B cell (primary cell): ENCODE measurements around the gene SUSD2. TPM values are rescaled to one million over a fixed set of nuclear protein-coding genes. Genes with fewer than 3 reads are reported as not detected.

ENCODE experiments used
- ATAC-seq: fragments of 200-7000 bp; cut with Tn5 transposase; one replicate; pipeline ENCODE4 v1.10.0; 2021; ENCODE audit warnings: low read depth, mild to moderate bottlenecking, moderate number of reproducible peaks, moderate library complexity
- CTCF ChIA-PET: fragments of 350-600 bp; sonication (Branson Sonifier 250); formaldehyde crosslinking; loops from one replicate; lab custom pipeline; 2021; ENCODE audit warnings: antibody characterized with exemption, inconsistent platforms; lab: Charles Lee
- POLR2A ChIA-PET: fragments of 350-600 bp; sonication (Branson Sonifier 250); formaldehyde crosslinking; loops from one replicate; lab custom pipeline; 2021; ENCODE audit warnings: antibody characterized with exemption; lab: Charles Lee
- DNase-seq: peaks from one replicate; pipeline ENCODE4 v3.0.0; 2013
- H2AFZ ChIP-seq: 2 replicates; pipeline ENCODE4 v1.6.1; 2012; ENCODE audit warnings: mild to moderate bottlenecking, low read depth, low read length; ENCODE audit not compliant: insufficient read depth, poor library complexity, severe bottlenecking
- H3K27ac ChIP-seq, 2 donors: 1 replicate in 1 of 2; 2 replicates in 1 of 2; pipeline ENCODE4 v1.5.1; 2012 to 2013; ENCODE audit warnings: low read length in 2 of 2, mild to moderate bottlenecking in 2 of 2, moderate library complexity in 1 of 2
- H3K27me3 ChIP-seq, 4 experiments: fragments of 200-600 bp in 1 of 4; sonication (generic) in 1 of 4; replicated peaks in 1 of 4; 1 replicate in 2 of 4; 2 replicates in 2 of 4; pipeline versions ENCODE4 v1.6.1 to v1.7.0; 2013 to 2016; ENCODE audit warnings: low read length in 3 of 4, mild to moderate bottlenecking in 2 of 4, mixed read lengths in 1 of 4, moderate library complexity in 1 of 4; ENCODE audit not compliant: insufficient read depth in 4 of 4, control insufficient read depth in 3 of 4; ENCODE audit errors: control extremely low read depth in 1 of 4
- H3K36me3 ChIP-seq, 2 experiments: replicated peaks in 1 of 2; 1 replicate in 1 of 2; 2 replicates in 1 of 2; pipeline versions ENCODE4 v1.6.1 to v1.7.1; 2013; ENCODE audit warnings: low read length in 1 of 2; ENCODE audit not compliant: insufficient read depth in 2 of 2, control insufficient read depth in 1 of 2; ENCODE audit errors: control extremely low read depth in 1 of 2, extremely low read depth in 1 of 2
- H3K4me1 ChIP-seq, 2 donors: fragments of 200-600 bp in 1 of 2; sonication (generic) in 1 of 2; 1 replicate in 1 of 2; 2 replicates in 1 of 2; pipeline versions ENCODE4 v1.5.1 to v1.6.1; 2013 to 2017; ENCODE audit warnings: low read length in 2 of 2; ENCODE audit not compliant: control insufficient read depth in 2 of 2, insufficient read depth in 2 of 2
- H3K4me2 ChIP-seq: replicated peaks from 2 replicates; pipeline ENCODE3; 2012; ENCODE audit warnings: mild to moderate bottlenecking, low read depth, low read length; ENCODE audit not compliant: poor library complexity, severe bottlenecking
- H3K4me3 ChIP-seq, 5 experiments: fragments of 200-600 bp in 1 of 5; sonication (generic) in 1 of 5; 1 replicate in 3 of 5; 2 replicates in 2 of 5; pipeline versions ENCODE4 v1.5.1 to v1.7.0; 2011 to 2016; ENCODE audit warnings: low read length in 4 of 5, mild to moderate bottlenecking in 4 of 5, low read depth in 2 of 5, control low read depth in 1 of 5, moderate library complexity in 1 of 5; ENCODE audit not compliant: insufficient read depth in 1 of 5; ENCODE audit errors: control extremely low read depth in 1 of 5, extremely low read depth in 1 of 5
- H3K79me2 ChIP-seq: fragments of 200-600 bp; sonication (generic); one replicate; pipeline ENCODE4 v1.6.0; 2016; ENCODE audit warnings: low read length; ENCODE audit not compliant: control insufficient read depth, insufficient read depth
- H3K9ac ChIP-seq: fragments of 200-600 bp; sonication (generic); 2 replicates; pipeline ENCODE4 v1.6.1; 2017; ENCODE audit warnings: mild to moderate bottlenecking, low read length, moderate library complexity
- H3K9me3 ChIP-seq, 3 donors: one replicate each; pipeline versions ENCODE4 v1.6.1 to v1.7.1; 2013; ENCODE audit warnings: low read length in 2 of 3; ENCODE audit not compliant: control insufficient read depth in 2 of 3, insufficient read depth in 1 of 3; ENCODE audit errors: control extremely low read depth in 1 of 3
- H4K20me1 ChIP-seq: 2 replicates; pipeline ENCODE4 v1.6.0; 2012; ENCODE audit warnings: mild to moderate bottlenecking, low read length; ENCODE audit not compliant: insufficient read depth, control insufficient read depth, poor library complexity, severe bottlenecking
- H3K27ac Mint-ChIP-seq: one replicate; pipeline ENCODE4 v1.8.0; 2021; ENCODE audit warnings: mixed read lengths
- H3K27me3 Mint-ChIP-seq: one replicate; pipeline ENCODE4 v1.8.0; 2021; ENCODE audit warnings: mixed read lengths
- H3K4me1 Mint-ChIP-seq: one replicate; pipeline ENCODE4 v1.8.0; 2021; ENCODE audit warnings: mixed read lengths
- H3K4me3 Mint-ChIP-seq: one replicate; pipeline ENCODE4 v1.8.0; 2021; ENCODE audit warnings: mixed read lengths
- H3K9me3 Mint-ChIP-seq: one replicate; pipeline ENCODE4 v1.8.0; 2022; ENCODE audit warnings: mixed read lengths; ENCODE audit not compliant: insufficient read depth
- EZH2 ChIP-seq: IDR thresholded peaks from 2 replicates; pipeline ENCODE4 v1.6.1; 2012; ENCODE audit warnings: borderline replicate concordance, low read depth, mild to moderate bottlenecking, moderate library complexity, low read length; ENCODE audit not compliant: insufficient read depth, poor library complexity, severe bottlenecking
- WGBS: methylation state at CpG from one replicate; pipeline ENCODE4 v1.1.5; 2013; ENCODE audit warnings: missing lambda C conversion rate; ENCODE audit not compliant: insufficient coverage; 5-methylcytosine and 5-hydroxymethylcytosine counted together
- intact Hi-C: fragments of 100-400 bp; cut with micrococcal nuclease; formaldehyde crosslinking; loops from one replicate; pipeline ENCODE4 v1.10.0; 2022
- polyA plus RNA-seq: library from polyadenylated mRNA; depleted of rRNA; stranded (reverse); fragments of >200 nt; gene quantifications from 2 replicates; pipeline ENCODE4 v1.2.3, GENCODE V29; 2012
- total RNA-seq, 2 donors: library from RNA; stranded (reverse); fragments of 120-200 nt in 1 of 2; gene quantifications; 1 replicate in 1 of 2; 2 replicates in 1 of 2; pipeline versions ENCODE4 v1.2.3 to v1.2.4, GENCODE V29; 2013 to 2022
- TF ChIP-seq, protein P1 (sequence below): fragments of 200-600 bp; IDR thresholded peaks from one replicate; pipeline ENCODE4 v1.8.0; 2022; ENCODE audit warnings: antibody characterized with exemption, mild to moderate bottlenecking

The SUSD2 gene
- total and polyA plus RNA-seq, 2 donors (not counting 1 experiment from before 2014, with no cell fraction given): 0.30 to 0.48 TPM

GRCh38 chr22:24144056-24144777 is 37.1 kb upstream of the SUSD2 start:
- ATAC-seq (no peak), DNase-seq (no peak)
- Histone ChIP-seq H3K4me1 (peaks cover 45 to 61% of the 10 kb centered on the region in 2 donors), H3K27ac (no peak overlapping the region), H4K20me1 (peaks cover 4% of the 10 kb centered on the region), H2AFZ (no peak overlapping the region), H3K9ac (no peak overlapping the region), H3K9me3 (no peaks in the 10 kb centered on the region), H3K4me2 (peak overlapping the region; percentile 34), H3K27me3 (no peaks in the 10 kb centered on the region), H3K4me3 (no peak overlapping the region), H3K36me3 (no peaks in the 10 kb centered on the region), H3K79me2 (peaks cover 16% of the 10 kb centered on the region)
- POLR2A ChIA-PET: no interaction called here
- CTCF ChIA-PET: interaction anchor here (1.4 to 7.7 kb wide), 2 partner anchors 11 to 16 kb away, joined by 3 to 48 read pairs; no protein-coding TSS in a partner anchor
- WGBS: 91% methylated on average over 1 of the region's 1 CpG
- Mint-ChIP-seq H3K4me1 (peaks cover 59% of the 10 kb centered on the region), H3K4me3 (no peak overlapping the region), H3K9me3 (no peaks in the 10 kb centered on the region), H3K27me3 (no peaks in the 10 kb centered on the region), H3K27ac (peak overlapping the region; percentile 86)
- TF ChIP-seq, protein P1, sequence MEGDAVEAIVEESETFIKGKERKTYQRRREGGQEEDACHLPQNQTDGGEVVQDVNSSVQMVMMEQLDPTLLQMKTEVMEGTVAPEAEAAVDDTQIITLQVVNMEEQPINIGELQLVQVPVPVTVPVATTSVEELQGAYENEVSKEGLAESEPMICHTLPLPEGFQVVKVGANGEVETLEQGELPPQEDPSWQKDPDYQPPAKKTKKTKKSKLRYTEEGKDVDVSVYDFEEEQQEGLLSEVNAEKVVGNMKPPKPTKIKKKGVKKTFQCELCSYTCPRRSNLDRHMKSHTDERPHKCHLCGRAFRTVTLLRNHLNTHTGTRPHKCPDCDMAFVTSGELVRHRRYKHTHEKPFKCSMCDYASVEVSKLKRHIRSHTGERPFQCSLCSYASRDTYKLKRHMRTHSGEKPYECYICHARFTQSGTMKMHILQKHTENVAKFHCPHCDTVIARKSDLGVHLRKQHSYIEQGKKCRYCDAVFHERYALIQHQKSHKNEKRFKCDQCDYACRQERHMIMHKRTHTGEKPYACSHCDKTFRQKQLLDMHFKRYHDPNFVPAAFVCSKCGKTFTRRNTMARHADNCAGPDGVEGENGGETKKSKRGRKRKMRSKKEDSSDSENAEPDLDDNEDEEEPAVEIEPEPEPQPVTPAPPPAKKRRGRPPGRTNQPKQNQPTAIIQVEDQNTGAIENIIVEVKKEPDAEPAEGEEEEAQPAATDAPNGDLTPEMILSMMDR: no peak
- no peak for TF ChIP-seq EZH2
- intact Hi-C loops: no loop called here

- H3K79me2 ChIP-seq: peaks cover 16% of the 10 kb centered on the region
- no peak overlapping the region for H3K4me3 Mint-ChIP-seq
- H3K4me2 ChIP-seq: peak overlapping the region; percentile 34
- H4K20me1 ChIP-seq: peaks cover 4% of the 10 kb centered on the region
- no peaks in the 10 kb centered on the region for H3K9me3 Mint-ChIP-seq
- peaks cover 44 to 60% of the 10 kb centered on the region in 2 donors for H3K4me1 ChIP-seq
- no peaks in the 10 kb centered on the region for H3K27me3 ChIP-seq
- H3K4me3 ChIP-seq: no peak overlapping the region
- no peak for ATAC-seq
- H3K27ac ChIP-seq: no peak overlapping the region
- ChIA-PET POLR2A (no interaction called here), CTCF (interaction anchor here (1.4 to 7.7 kb wide), 2 partner anchors 11 to 16 kb away, joined by 3 to 48 read pairs; no protein-coding TSS in a partner anchor)
- no peaks in the 10 kb centered on the region for H3K27me3 Mint-ChIP-seq
- no peak overlapping the region for H3K9ac ChIP-seq
- H3K4me1 Mint-ChIP-seq: peaks cover 57% of the 10 kb centered on the region
- H2AFZ ChIP-seq: no peak overlapping the region
- intact Hi-C loops: no loop called here
- H3K27ac Mint-ChIP-seq: peak overlapping the region; percentile 86
- 41% methylated on average over 2 of the region's 2 CpGs for WGBS
- no peaks in the 10 kb centered on the region for H3K36me3 ChIP-seq
- no peak for DNase-seq
- no peak for TF ChIP-seq EZH2
- TF ChIP-seq, protein P1: no peak
- no peaks in the 10 kb centered on the region for H3K9me3 ChIP-seq
These were observed 36.6 kb upstream of the SUSD2 start for GRCh38 chr22:24144778-24145085.
